ENCODE data around the gene MFF.

MFF gene

GRCh38 chr2:227341553-227341952 lies 16.5 kb downstream of the MFF start:
- no peaks in the 10 kb centered on the region for H3K27me3 ChIP-seq (ENCODE audit: insufficient read depth, low read length, poor library complexity, severe bottlenecking)
- no peak overlapping the region for H3K9ac ChIP-seq (ENCODE audit: low read depth, low read length, poor library complexity, severe bottlenecking)
- H3K4me3 ChIP-seq (ENCODE audit: low read length, poor library complexity, severe bottlenecking), result no peak overlapping the region
- no peaks in the 10 kb centered on the region for H3F3A ChIP-seq (ENCODE audit: low read depth)
- no peaks in the 10 kb centered on the region for H3K9me2 ChIP-seq (replicated peaks; ENCODE audit: low read depth, low read length)
- peaks cover 15% of the 10 kb centered on the region; the same call in 1 of the 2 replicates for H3K36me3 ChIP-seq (ENCODE audit: insufficient read depth, low read length)
- no peaks in the 10 kb centered on the region for H3K9me3 ChIP-seq (ENCODE audit: insufficient read depth, low read depth, low read length)
- no peak overlapping the region for H2AFZ ChIP-seq (ENCODE audit: low read length)
- H3K4me2 ChIP-seq (ENCODE audit: low read depth, low read length, poor library complexity, severe bottlenecking), result no peak overlapping the region
- H4K20me1 ChIP-seq (ENCODE audit: insufficient read depth, low read length, poor library complexity, severe bottlenecking), result no peaks in the 10 kb centered on the region
- peaks cover 5% of the 10 kb centered on the region for H3K4me1 ChIP-seq (ENCODE audit: insufficient read depth, low read length, poor library complexity, severe bottlenecking)
- no peaks in the 10 kb centered on the region for H3K79me2 ChIP-seq (ENCODE audit: insufficient read depth, low read length)
- TF ChIP-seq CTCF (conservative IDR thresholded peaks at IDR 0.05; ENCODE audit: low read length), result no peak
- TF ChIP-seq EZH2phosphoT487 (IDR thresholded peaks at IDR 0.05; ENCODE audit: borderline replicate concordance), result no peak

- Histone ChIP-seq H3K4me1 (ENCODE audit: insufficient read depth, low read length, poor library complexity, severe bottlenecking) (peaks cover 5% of the 10 kb centered on the region), H3K9me2 (replicated peaks; ENCODE audit: low read depth, low read length) (no peaks in the 10 kb centered on the region), H2AFZ (ENCODE audit: low read length) (no peak overlapping the region), H3K79me2 (ENCODE audit: insufficient read depth, low read length) (no peaks in the 10 kb centered on the region), H3K27me3 (ENCODE audit: insufficient read depth, low read length, poor library complexity, severe bottlenecking) (no peaks in the 10 kb centered on the region), H3K4me3 (ENCODE audit: low read length, poor library complexity, severe bottlenecking) (no peak overlapping the region), H3K9ac (ENCODE audit: low read depth, low read length, poor library complexity, severe bottlenecking) (no peak overlapping the region), H3K4me2 (ENCODE audit: low read depth, low read length, poor library complexity, severe bottlenecking) (peak overlapping the region; percentile 36), H3F3A (ENCODE audit: low read depth) (no peaks in the 10 kb centered on the region), H3K36me3 (ENCODE audit: insufficient read depth, low read length) (peaks cover 33% of the 10 kb centered on the region; the same call in 1 of the 2 replicates), H3K9me3 (ENCODE audit: insufficient read depth, low read depth, low read length) (no peaks in the 10 kb centered on the region), H4K20me1 (ENCODE audit: insufficient read depth, low read length, poor library complexity, severe bottlenecking) (no peaks in the 10 kb centered on the region)
- TF ChIP-seq CTCF (conservative IDR thresholded peaks at IDR 0.05; ENCODE audit: low read length) (no peak), EZH2phosphoT487 (IDR thresholded peaks at IDR 0.05; ENCODE audit: borderline replicate concordance) (no peak)
Measured at GRCh38 chr2:227344231-227344630, 19.2 kb downstream of the MFF start.

GRCh38 chr2:227347117-227347516 lies 22.1 kb downstream of the MFF start:
- no peak for TF ChIP-seq EZH2phosphoT487 (IDR thresholded peaks at IDR 0.05; ENCODE audit: borderline replicate concordance)
- peak; percentile 19 for TF ChIP-seq CTCF (conservative IDR thresholded peaks at IDR 0.05; ENCODE audit: low read length)
- no peaks in the 10 kb centered on the region for H4K20me1 ChIP-seq (ENCODE audit: insufficient read depth, low read length, poor library complexity, severe bottlenecking)
- H3K4me1 ChIP-seq (ENCODE audit: insufficient read depth, low read length, poor library complexity, severe bottlenecking), result peaks cover 19% of the 10 kb centered on the region
- H3K4me3 ChIP-seq (ENCODE audit: low read length, poor library complexity, severe bottlenecking), result no peak overlapping the region
- no peak overlapping the region for H2AFZ ChIP-seq (ENCODE audit: low read length)
- H3K79me2 ChIP-seq (ENCODE audit: insufficient read depth, low read length), result no peaks in the 10 kb centered on the region
- no peak overlapping the region for H3K9ac ChIP-seq (ENCODE audit: low read depth, low read length, poor library complexity, severe bottlenecking)
- no peaks in the 10 kb centered on the region for H3K9me3 ChIP-seq (ENCODE audit: insufficient read depth, low read depth, low read length)
- no peak overlapping the region for H3K4me2 ChIP-seq (ENCODE audit: low read depth, low read length, poor library complexity, severe bottlenecking)
- H3K36me3 ChIP-seq (ENCODE audit: insufficient read depth, low read length), result peaks cover 33% of the 10 kb centered on the region; the same call in 1 of the 2 replicates
- H3F3A ChIP-seq (ENCODE audit: low read depth), result no peaks in the 10 kb centered on the region
- H3K27me3 ChIP-seq (ENCODE audit: insufficient read depth, low read length, poor library complexity, severe bottlenecking), result no peaks in the 10 kb centered on the region
- H3K9me2 ChIP-seq (replicated peaks; ENCODE audit: low read depth, low read length), result no peaks in the 10 kb centered on the region
